Heart left ventricle (tissue), 13 donors: ENCODE measurements around the gene DIP2B.

Experiments
- POLR2A ChIP-seq, 2 donors: fragments of 450-650 bp; IDR thresholded peaks; one replicate each; pipeline ENCODE4 v1.6.1; 2017; ENCODE audit warnings: antibody characterized with exemption in 2 of 2, mild to moderate bottlenecking in 2 of 2, moderate library complexity in 2 of 2
- TF ChIP-seq, protein P1 (sequence below), 12 donors: fragments of 200-600 bp; sonication (generic) in 4 of 12; IDR thresholded peaks; one replicate each; pipeline versions ENCODE4 v1.5.0 to v1.8.0; 2018 to 2022; ENCODE audit warnings: antibody characterized with exemption in 12 of 12, mild to moderate bottlenecking in 5 of 12
- donor health status: ischemic (EF 13 %, LVEDD 7.1; RV severe dilation, severe dysfunction).
- donor health status: DM: no; HTN: yes; CAD: no.
- donor health status: DM: no; HTN: no; CAD: no.
- donor health status: ischemic (EF 25% LVEDD 6.9; RV normal size, moderate dysfunction).
- donor health status: ischemic (EF 25% LVEDD 5.7; RV mildly dilated, moderate dysfunction).
- donor health status: ischemic (EF 35%, LVEDD 5.7; RV mildly dilated, moderate dysfunction).
- donor health status: nonischemic (EF 11% LVEDD 7.7; RV severe dilation, severe dysfunction).
- donor health status: DM: yes; HTN: yes; CAD: no.
- donor health status: PGD.
- donor health status: ischemic (EF 29% LVEDD 5.4; RV normal size, mild dysfunction).
- donor health status: nonischemic (EF 23%, LVEDD 6.1; RV moderate dilation, normal function).

DNA sequence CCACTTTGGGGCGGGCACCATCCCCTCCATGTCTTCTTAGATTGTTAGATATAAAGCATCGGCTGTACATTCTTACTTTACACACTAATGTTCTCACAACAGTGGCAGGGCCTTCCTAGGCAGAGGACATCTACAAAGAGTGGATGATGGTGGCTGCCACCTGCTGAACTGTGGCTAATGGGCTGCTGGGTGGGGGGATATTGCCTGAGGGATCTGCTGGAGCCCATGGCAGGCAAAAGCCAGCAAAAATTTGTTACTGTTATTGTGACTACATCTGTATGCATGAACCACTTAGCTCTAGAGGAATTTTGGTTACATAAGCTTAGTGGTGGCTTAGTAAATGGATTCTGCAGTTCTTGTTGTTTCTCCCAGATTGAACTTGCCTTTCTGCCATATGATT, 52.6 kb downstream of the DIP2B start:
- TF ChIP-seq, protein P1, sequence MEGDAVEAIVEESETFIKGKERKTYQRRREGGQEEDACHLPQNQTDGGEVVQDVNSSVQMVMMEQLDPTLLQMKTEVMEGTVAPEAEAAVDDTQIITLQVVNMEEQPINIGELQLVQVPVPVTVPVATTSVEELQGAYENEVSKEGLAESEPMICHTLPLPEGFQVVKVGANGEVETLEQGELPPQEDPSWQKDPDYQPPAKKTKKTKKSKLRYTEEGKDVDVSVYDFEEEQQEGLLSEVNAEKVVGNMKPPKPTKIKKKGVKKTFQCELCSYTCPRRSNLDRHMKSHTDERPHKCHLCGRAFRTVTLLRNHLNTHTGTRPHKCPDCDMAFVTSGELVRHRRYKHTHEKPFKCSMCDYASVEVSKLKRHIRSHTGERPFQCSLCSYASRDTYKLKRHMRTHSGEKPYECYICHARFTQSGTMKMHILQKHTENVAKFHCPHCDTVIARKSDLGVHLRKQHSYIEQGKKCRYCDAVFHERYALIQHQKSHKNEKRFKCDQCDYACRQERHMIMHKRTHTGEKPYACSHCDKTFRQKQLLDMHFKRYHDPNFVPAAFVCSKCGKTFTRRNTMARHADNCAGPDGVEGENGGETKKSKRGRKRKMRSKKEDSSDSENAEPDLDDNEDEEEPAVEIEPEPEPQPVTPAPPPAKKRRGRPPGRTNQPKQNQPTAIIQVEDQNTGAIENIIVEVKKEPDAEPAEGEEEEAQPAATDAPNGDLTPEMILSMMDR (IDR thresholded peaks at IDR 0.05): no peak
- no peak for TF ChIP-seq POLR2A (IDR thresholded peaks at IDR 0.05)
